Spleen (tissue), 11 donors: Measurements from ENCODE around the gene HOXA5. TPM values are rescaled to one million over a fixed set of nuclear protein-coding genes. Genes with fewer than 3 reads are reported as not detected.

ENCODE experiments used
- DNase-seq: peaks from one replicate; pipeline ENCODE4 v3.0.0-alpha.2; 2020
- H3K27ac ChIP-seq, 8 donors: fragments of 200-600 bp; sonication (generic) in 7 of 8; 1 replicate in 4 of 8; 2 replicates in 4 of 8; pipeline versions ENCODE4 v1.5.0 to v1.8.0; 2016 to 2021; ENCODE audit warnings: inconsistent platforms in 4 of 8, mild to moderate bottlenecking in 4 of 8, moderate library complexity in 1 of 8
- H3K27me3 ChIP-seq, 7 donors: fragments of 200-600 bp; sonication (generic) in 6 of 7; replicated peaks in 1 of 7; 1 replicate in 4 of 7; 2 replicates in 3 of 7; pipeline versions ENCODE4 v1.5.0 to v1.8.0; 2016 to 2021; ENCODE audit warnings: inconsistent platforms in 3 of 7, mild to moderate bottlenecking in 1 of 7
- H3K36me3 ChIP-seq, 6 donors: fragments of 200-600 bp; sonication (generic) in 5 of 6; 1 replicate in 4 of 6; 2 replicates in 2 of 6; pipeline versions ENCODE4 v1.5.0 to v1.8.0; 2016 to 2021; ENCODE audit warnings: inconsistent platforms in 2 of 6
- H3K4me1 ChIP-seq, 6 donors: fragments of 200-600 bp; sonication (generic) in 5 of 6; 1 replicate in 3 of 6; 2 replicates in 3 of 6; pipeline versions ENCODE4 v1.5.0 to v1.8.0; 2016 to 2021; ENCODE audit warnings: inconsistent platforms in 3 of 6
- H3K4me3 ChIP-seq, 8 donors: fragments of 200-600 bp; sonication (generic) in 7 of 8; 1 replicate in 4 of 8; 2 replicates in 4 of 8; pipeline versions ENCODE4 v1.5.0 to v1.8.0; 2016 to 2021; ENCODE audit warnings: inconsistent platforms in 4 of 8, mild to moderate bottlenecking in 4 of 8, moderate library complexity in 2 of 8
- H3K9me3 ChIP-seq, 8 donors: fragments of 200-600 bp; sonication (generic) in 7 of 8; 1 replicate in 4 of 8; 2 replicates in 4 of 8; pipeline versions ENCODE4 v1.5.0 to v1.8.0; 2016 to 2021; ENCODE audit warnings: inconsistent platforms in 4 of 8
- POLR2A ChIP-seq, 3 donors: fragments of 450-650 bp; IDR thresholded peaks; one replicate each; pipeline ENCODE4 v1.5.1; 2017; ENCODE audit warnings: antibody characterized with exemption in 3 of 3, mild to moderate bottlenecking in 1 of 3
- POLR2AphosphoS5 ChIP-seq, 3 donors: sonication (generic); formaldehyde crosslinking; IDR thresholded peaks; one replicate each; pipeline ENCODE4 v1.5.1; 2017; ENCODE audit warnings: antibody characterized with exemption in 3 of 3
- WGBS, 5 donors: extraction: QIAGEN DNeasy Blood & Tissue Kit in 3 of 5; methylation state at CpG; one replicate each; pipeline versions ENCODE4 v1.1.5 to v1.1.7; 2013 to 2018; 5-methylcytosine and 5-hydroxymethylcytosine counted together
- intact Hi-C: fragments of 100-400 bp; cut with DNase I; formaldehyde crosslinking; loops from one replicate; pipeline ENCODE4 v1.15.0; 2023; ENCODE audit warnings: low total_unique reads
- polyA plus RNA-seq, 3 donors: library from polyadenylated mRNA; stranded (reverse); fragments of 200-250 nt; gene quantifications; one replicate each; pipeline ENCODE4 v1.2.1, GENCODE V29; 2013
- total RNA-seq, 7 donors: library from RNA; depleted of rRNA in 3 of 7; stranded (reverse); fragments of >200 nt in 3 of 7; fragmentation: NEBNext Ultra II Directional in 4 of 7; extraction: Animal tissue kit (Norgen Biotek cat#: 25700) in 4 of 7; gene quantifications; one replicate each; pipeline versions ENCODE4 v1.1.0 to v1.2.1, GENCODE V29; 2016 to 2021
- TF ChIP-seq, protein P1 (sequence below), 11 experiments: fragments of 200-600 bp in 7 of 11; fragments of 450-650 bp in 4 of 11; sonication (generic) in 4 of 11; IDR thresholded peaks in 8 of 11; conservative IDR thresholded peaks in 3 of 11; 1 replicate in 7 of 11; 2 replicates in 4 of 11; pipeline versions ENCODE4 v1.4.0 to v1.8.0; 2016 to 2021; ENCODE audit warnings: antibody characterized with exemption in 11 of 11, inconsistent platforms in 4 of 11, mild to moderate bottlenecking in 1 of 11
- donor health status: healthy with polysubstance abuse.
- donor health status: DM: no; HTN: no; CAD: no; lungs with moderate emphysema.
- donor health status: DM: no; HTN: no; CAD: no.
- donor health status: Bipolar disorder and iron deficiency.
- donor health status: healthy.
- donor health status: DM: no; HTN: no; CAD: no.
- donor health status: DM: yes; HTN: yes; CAD: no.

HOXA5 gene
- total and polyA plus RNA-seq, 10 donors: 1.6 to 9.3 (median 3.3) TPM

DNA sequence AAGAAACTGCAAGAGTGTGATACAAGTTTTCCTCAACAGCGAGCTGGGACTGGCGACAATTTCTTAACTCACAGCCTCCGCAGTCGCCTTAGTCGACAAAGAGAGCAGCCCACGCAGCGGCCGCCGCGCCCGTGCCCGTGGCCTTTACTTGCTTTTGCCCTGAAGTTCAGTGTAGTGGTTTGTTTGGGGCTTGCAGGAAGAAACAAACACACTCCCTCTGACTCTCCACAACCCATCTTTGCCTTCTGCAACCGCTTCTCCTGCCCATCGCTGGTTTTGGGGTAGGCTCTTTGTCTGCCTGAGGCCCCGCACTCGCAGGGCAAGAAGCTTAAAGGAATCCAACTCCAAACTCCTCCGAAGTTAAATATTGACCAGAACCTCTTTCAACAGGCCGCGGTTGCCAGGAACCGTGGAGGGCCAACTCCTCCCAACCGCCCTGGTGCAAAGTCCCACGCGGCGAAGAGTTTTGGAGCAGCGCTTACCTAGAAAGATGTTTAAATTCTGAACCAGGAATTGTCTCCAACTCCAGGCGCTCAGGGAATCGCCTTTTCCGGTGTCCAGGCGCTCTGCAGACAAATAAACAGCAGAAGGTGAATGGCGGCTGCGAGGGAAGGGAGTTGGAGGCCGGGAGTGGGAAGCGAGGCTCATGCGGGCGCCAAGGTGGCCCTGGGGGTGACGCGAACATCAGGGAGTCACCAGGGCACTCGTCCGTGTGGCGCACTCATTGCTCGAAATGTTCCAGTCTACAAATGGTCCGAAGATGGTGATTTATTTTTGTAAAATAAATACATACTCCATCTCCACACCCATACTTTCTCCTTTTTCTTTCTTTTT, 21.2 kb downstream of the HOXA5 start:
- no peaks in the 10 kb centered on the region for H3K9me3 ChIP-seq
- intact Hi-C loops: no loop called here
- peak overlapping the region in 6 of 8 donors; percentile 7 to 77 (median 49) for H3K27ac ChIP-seq
- WGBS, 5 donors: 80 to 91% (median 84%) methylated on average over 42 of the region's 42 CpGs
- DNase-seq: no peak
- H3K27me3 ChIP-seq: no peaks in the 10 kb centered on the region
- H3K4me1 ChIP-seq: peaks cover 0 to 22% (median 6%) of the 10 kb centered on the region in 6 donors
- H3K4me3 ChIP-seq: peak overlapping the region in 4 of 8 donors; percentile 1 to 52 (median 24)
- TF ChIP-seq POLR2A (IDR thresholded peaks at IDR 0.05): no peak
- TF ChIP-seq POLR2AphosphoS5 (IDR thresholded peaks at IDR 0.05): peak in 1 of 3 donors; percentile 50
- TF ChIP-seq, protein P1, sequence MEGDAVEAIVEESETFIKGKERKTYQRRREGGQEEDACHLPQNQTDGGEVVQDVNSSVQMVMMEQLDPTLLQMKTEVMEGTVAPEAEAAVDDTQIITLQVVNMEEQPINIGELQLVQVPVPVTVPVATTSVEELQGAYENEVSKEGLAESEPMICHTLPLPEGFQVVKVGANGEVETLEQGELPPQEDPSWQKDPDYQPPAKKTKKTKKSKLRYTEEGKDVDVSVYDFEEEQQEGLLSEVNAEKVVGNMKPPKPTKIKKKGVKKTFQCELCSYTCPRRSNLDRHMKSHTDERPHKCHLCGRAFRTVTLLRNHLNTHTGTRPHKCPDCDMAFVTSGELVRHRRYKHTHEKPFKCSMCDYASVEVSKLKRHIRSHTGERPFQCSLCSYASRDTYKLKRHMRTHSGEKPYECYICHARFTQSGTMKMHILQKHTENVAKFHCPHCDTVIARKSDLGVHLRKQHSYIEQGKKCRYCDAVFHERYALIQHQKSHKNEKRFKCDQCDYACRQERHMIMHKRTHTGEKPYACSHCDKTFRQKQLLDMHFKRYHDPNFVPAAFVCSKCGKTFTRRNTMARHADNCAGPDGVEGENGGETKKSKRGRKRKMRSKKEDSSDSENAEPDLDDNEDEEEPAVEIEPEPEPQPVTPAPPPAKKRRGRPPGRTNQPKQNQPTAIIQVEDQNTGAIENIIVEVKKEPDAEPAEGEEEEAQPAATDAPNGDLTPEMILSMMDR (IDR thresholded peaks at IDR 0.05 in 8 of 11, conservative IDR thresholded peaks at IDR 0.05 in 3 of 11): no peak
- no peaks in the 10 kb centered on the region for H3K36me3 ChIP-seq

DNA sequence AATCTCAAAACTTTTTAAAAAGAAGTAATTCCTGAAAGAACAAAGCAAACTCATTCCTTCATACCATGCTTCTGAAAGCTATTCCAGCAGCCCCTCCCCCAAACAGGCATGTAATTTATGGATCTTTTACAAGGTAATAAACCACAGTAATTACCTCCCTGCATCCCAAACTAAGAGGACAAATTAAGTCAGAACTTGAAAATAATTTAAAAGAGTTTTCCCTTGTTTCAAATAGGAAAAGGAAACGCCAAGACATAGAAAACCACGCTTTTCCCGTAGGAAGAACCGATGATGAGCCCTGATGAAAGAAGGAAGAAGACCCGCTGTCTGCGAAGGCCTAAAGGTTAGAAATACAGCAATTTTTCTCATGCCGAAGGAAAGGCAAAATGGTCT, 21.8 kb downstream of the HOXA5 start:
- Histone ChIP-seq H3K9me3 (no peaks in the 10 kb centered on the region), H3K4me1 (peaks cover 0 to 28% (median 8%) of the 10 kb centered on the region in 6 donors), H3K27ac (peak overlapping the region in 3 of 8 donors; percentile 45 to 77 (median 57)), H3K4me3 (peak overlapping the region in 4 of 8 donors; percentile 1 to 52 (median 24)), H3K36me3 (no peaks in the 10 kb centered on the region), H3K27me3 (no peaks in the 10 kb centered on the region)
- TF ChIP-seq POLR2A (IDR thresholded peaks at IDR 0.05): no peak
- TF ChIP-seq, protein P1 (IDR thresholded peaks at IDR 0.05 in 8 of 11, conservative IDR thresholded peaks at IDR 0.05 in 3 of 11): no peak
- DNase-seq: no peak
- WGBS, 5 donors: 73 to 88% (median 84%) methylated on average over 7 of the region's 7 CpGs
- intact Hi-C loops: no loop called here

DNA sequence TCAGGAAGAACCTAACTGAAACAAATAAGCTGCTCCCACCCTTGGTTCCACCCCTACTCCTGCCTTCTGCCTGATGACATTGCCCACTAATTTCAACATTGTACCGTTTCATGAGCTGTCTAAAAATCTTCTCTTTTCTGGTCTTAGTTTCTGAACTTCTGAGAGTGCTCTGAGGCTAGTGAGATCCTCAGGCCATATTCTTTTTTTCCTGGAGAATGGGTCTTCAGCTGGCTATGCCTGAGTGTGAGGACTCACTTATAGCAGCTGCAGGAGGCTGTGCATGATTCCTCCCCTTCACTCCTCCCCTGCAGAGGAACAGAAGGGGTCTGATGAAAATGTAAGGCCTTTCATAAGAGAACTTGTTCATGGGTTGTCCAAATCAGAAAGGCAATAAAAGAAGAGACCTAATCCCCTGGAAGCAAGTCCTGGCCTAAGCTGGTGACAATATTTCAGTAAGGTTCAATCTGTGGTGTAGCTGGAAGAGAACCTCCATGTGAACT, 24.0 kb downstream of the HOXA5 start:
- TF ChIP-seq, protein P1 (IDR thresholded peaks at IDR 0.05 in 8 of 11, conservative IDR thresholded peaks at IDR 0.05 in 3 of 11): no peak
- TF ChIP-seq POLR2AphosphoS5 (IDR thresholded peaks at IDR 0.05): no peak
- no peak for TF ChIP-seq POLR2A (IDR thresholded peaks at IDR 0.05)
- no peak overlapping the region for H3K4me3 ChIP-seq

DNA sequence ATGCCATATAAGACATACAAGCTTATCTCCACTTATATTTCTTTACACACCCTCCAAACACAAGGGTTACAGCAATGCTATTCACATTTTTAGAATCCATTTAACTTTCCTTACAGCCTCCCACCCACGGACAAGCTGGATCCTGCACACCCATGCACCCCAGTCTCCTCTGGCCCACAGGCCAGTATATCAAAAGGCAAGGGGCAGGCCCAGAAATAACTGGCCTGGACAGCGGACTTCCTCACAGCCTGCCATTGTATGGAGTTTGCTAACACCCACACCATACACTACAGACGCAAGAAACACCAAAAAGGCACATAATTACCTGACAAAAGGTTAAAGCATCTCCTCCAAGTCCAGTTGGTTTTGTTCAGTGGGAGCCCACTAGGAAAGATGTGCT, 24.9 kb downstream of the HOXA5 start:
- Histone ChIP-seq H3K4me3 (peak overlapping the region in 6 of 8 donors; percentile 8 to 59 (median 28)), H3K36me3 (no peaks in the 10 kb centered on the region), H3K4me1 (peaks cover 0 to 38% (median 12%) of the 10 kb centered on the region in 6 donors), H3K27me3 (no peaks in the 10 kb centered on the region), H3K27ac (peak overlapping the region in 6 of 8 donors; percentile 32 to 89 (median 72)), H3K9me3 (no peaks in the 10 kb centered on the region)
- WGBS, 5 donors: 57 to 78% (median 75%) methylated on average over 3 of the region's 3 CpGs
- intact Hi-C loops: loop anchor here (10.0 kb wide), 1 partner anchor 364 kb away; no protein-coding TSS in a partner anchor
- TF ChIP-seq POLR2A (IDR thresholded peaks at IDR 0.05) (no peak), POLR2AphosphoS5 (IDR thresholded peaks at IDR 0.05) (no peak)
- TF ChIP-seq, protein P1 (IDR thresholded peaks at IDR 0.05 in 8 of 11, conservative IDR thresholded peaks at IDR 0.05 in 3 of 11): no peak
- no peak for DNase-seq

More for the DNA sequence above, 24.0 kb downstream of the HOXA5 start:
- H3K27me3 ChIP-seq: no peaks in the 10 kb centered on the region
- no peaks in the 10 kb centered on the region for H3K36me3 ChIP-seq
- H3K9me3 ChIP-seq: no peaks in the 10 kb centered on the region
- peaks cover 0 to 34% (median 12%) of the 10 kb centered on the region in 6 donors for H3K4me1 ChIP-seq
- H3K27ac ChIP-seq: peak overlapping the region in 2 of 8 donors; percentile 85 to 89
- 31 to 68% (median 57%) methylated on average over 1 of the region's 1 CpG for whole genome bisulfite sequencing, 5 donors
- no peak for DNase-seq
- intact Hi-C loops: loop anchor here (10.0 kb wide), 1 partner anchor 365 kb away; no protein-coding TSS in a partner anchor
